Fibroblast of the aortic adventitia (primary cell): ENCODE measurements around the gene CCR9. TPM values are rescaled to one million over a fixed set of nuclear protein-coding genes. Genes with fewer than 3 reads are reported as not detected.

ENCODE experiments used
- DNase-seq: peaks from one replicate; pipeline ENCODE4 v3.0.0-alpha.2; 2010; ENCODE audit warnings: low read depth
- H3K4me3 ChIP-seq: 2 replicates; pipeline ENCODE4 v1.5.1; 2011; ENCODE audit warnings: low read depth, mild to moderate bottlenecking, control low read depth, low read length, moderate library complexity
- total RNA-seq: library from RNA; depleted of rRNA; stranded (reverse); fragments of >200 nt; gene quantifications from 2 replicates; pipeline ENCODE4 v1.2.3, GENCODE V29; 2012; ENCODE audit warnings: low replicate concordance
- TF ChIP-seq, protein P1 (sequence below): IDR thresholded peaks from 2 replicates; pipeline ENCODE4 v1.5.1; 2011; ENCODE audit warnings: mild to moderate bottlenecking, low read length, control low read depth, inconsistent platforms; ENCODE audit not compliant: insufficient read depth

Gene CCR9
- total RNA-seq, 1 donor: not detected

DNA sequence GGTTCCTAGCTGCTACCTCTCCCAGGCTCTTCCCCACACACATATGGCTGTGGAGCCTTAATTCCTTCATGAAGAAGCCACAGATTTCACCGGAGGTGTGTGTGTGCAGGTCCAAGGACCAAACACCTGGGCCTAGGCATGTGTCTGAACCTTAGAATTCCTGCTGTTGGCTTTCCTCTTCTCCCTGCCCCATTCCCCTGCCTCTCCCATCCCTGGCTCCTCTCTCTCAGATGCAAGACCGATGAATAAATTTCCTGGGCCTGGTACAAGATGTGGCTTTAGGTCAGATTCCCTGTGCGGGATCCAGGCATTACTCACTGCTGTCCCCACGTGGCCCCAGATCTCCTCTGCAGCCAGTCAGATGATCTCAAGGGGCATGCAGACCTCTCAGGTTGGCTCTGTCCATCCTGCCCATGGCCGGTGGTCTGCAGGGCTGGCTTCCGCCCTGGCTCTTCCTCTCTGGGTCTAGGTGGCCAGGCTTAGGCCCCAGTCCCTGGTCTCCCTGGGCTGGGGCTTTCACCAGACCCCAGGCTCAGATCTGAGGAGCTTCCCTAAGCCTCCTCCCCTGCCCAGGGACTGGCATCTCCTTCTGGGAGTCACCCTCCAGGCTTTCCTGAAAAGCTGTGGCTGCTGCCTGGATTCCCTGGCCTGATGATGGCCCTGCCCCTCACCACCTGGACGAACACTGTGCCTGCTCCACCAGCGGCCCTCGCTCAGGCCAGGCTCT lies 20.5 kb downstream of the CCR9 start:
- no peak overlapping the region for H3K4me3 ChIP-seq
- TF ChIP-seq, protein P1, sequence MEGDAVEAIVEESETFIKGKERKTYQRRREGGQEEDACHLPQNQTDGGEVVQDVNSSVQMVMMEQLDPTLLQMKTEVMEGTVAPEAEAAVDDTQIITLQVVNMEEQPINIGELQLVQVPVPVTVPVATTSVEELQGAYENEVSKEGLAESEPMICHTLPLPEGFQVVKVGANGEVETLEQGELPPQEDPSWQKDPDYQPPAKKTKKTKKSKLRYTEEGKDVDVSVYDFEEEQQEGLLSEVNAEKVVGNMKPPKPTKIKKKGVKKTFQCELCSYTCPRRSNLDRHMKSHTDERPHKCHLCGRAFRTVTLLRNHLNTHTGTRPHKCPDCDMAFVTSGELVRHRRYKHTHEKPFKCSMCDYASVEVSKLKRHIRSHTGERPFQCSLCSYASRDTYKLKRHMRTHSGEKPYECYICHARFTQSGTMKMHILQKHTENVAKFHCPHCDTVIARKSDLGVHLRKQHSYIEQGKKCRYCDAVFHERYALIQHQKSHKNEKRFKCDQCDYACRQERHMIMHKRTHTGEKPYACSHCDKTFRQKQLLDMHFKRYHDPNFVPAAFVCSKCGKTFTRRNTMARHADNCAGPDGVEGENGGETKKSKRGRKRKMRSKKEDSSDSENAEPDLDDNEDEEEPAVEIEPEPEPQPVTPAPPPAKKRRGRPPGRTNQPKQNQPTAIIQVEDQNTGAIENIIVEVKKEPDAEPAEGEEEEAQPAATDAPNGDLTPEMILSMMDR: peak; percentile 71
- peak; percentile 77 for DNase-seq

DNA sequence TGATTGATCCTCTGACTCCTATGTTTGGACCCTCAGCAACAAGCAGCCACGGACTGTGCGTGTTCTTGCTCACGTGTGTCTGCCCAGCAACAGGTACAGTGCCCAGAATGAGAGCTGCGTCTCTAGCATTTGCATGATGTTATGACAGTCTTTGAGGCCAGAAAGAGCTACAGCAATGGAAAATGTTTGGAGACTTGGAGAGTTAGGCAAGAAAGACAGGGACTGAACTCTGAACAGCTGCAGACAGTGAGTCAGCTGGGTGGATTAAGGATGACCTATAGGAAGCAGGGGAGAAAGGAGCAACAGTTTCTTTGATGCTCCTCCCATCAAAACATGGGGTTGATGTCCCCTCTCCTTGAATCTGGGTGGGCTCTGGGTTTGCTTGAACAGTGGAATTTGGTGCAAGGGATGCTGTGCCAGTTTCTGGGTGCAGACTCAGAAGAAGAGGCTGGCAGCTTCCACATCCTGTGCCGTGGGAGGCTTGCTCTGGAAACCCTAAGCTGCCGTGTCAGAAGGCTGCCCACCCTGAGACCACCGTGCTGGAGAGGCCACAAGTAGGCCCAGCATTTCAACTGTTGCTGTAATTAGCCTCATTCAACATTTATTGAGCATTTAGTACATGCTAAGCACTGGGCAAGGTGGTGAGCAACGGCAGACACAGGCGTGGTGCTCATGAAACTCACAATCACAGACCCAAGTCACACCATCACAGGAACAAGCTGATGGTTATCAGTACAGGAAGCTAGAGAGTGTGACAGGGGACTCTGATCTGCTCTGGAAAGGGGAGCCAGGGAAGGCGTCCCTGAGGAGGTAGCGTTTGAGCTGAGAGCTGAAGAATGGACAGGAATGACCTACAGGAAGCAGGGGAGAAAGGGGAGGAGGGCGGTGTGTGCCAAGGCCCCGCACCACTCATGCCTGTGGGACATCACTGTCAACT lies 21.7 kb downstream of the CCR9 start:
- H3K4me3 ChIP-seq: no peak overlapping the region
- TF ChIP-seq, protein P1: no peak
- DNase-seq: peak; percentile 51

DNA sequence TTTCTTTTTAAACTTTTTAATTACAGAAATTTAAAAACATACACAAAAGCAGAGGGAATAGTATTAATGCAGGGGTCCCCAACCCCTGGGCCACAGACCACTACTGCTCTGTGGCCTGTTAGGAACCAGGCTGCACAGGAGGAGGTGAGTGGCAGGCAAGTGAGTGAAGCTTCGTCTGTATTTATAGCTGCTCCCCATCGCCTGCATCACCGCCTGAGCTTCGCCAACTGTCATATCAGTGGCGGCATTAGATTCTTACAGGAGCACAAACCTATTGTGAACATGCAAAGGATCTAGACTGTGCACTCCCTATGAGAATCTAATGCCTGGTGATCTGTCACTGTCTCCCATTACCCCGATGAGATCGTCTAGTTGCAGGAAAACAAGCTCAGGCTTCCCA lies 22.4 kb downstream of the CCR9 start:
- DNase-seq: no peak
- TF ChIP-seq, protein P1: no peak

DNA sequence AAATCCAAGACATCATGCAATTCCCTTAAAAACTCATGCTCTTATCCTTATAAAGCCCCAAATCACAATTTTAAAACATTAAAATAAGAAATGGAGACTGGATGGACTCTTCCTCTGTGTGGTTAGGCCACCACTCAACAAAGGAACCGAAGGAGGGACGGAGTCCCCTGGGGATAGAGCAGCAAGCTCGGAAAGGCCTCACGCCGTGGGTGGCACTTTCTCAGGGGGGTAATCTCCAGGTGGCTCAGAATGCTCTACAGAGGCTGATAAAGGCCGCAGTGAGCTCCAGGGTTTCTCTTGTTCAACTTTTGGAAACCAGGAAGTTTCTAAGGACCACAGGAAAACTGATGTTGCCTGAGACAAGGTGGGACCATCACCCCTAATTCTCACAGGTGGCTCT lies 23.2 kb downstream of the CCR9 start:
- TF ChIP-seq, protein P1: no peak
- H3K4me3 ChIP-seq: no peak overlapping the region
- DNase-seq: no peak

More for the DNA sequence above, 22.4 kb downstream of the CCR9 start:
- no peak overlapping the region for H3K4me3 ChIP-seq

DNA sequence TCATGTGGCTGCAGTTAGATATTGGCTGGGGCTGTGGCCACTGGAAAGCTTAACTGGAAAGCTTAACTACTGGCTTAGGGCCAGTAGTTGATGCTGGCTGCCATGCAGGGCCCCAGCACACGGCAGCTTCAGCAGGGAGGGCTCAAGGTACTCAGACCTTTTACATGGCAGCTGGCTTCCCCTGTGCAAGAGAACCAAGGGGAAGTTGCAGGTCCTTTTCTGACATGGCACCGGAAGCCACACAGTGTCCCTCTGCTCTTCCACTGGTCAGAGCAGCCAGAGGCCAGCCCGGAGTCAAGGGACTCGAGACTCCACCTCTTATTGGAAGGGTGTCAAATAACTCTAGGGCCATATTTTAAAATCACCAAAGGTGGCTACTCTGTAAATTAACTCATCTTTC lies 24.5 kb downstream of the CCR9 start:
- no peak overlapping the region for H3K4me3 ChIP-seq
- no peak for DNase-seq
- TF ChIP-seq, protein P1: no peak

DNA sequence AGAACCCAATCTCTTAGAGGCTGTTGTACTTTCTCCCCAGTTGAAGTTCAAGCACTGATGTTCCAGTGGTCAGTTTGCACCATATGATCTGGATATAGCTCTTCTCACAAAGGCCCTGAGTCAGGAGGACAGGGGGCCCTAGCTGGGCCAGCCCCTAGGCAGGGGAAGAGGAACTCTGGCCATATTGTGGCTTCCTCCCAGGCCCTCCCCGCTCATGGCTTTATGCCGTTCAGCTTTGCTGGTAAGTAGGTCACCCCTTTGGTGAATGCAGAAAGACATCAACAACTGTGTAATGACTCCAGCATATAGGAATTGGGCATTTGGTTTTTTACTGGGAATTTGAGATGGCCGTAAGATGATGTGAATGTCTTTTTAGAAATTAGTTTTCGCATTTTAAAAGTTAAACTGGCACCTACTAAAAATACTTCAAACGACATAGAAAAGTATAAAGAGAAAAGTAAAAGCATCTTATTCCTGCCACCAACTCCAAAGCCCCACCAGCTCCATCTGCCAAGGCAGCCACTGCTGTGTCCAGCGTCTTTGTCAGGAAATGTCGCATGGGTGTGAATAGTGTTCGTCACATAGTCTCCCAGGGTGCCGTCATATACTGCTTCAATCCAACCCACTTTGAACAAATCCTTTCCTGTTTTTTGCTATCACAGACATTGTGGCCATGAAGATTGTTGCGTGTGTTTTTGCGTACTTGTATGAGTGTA lies 25.3 kb downstream of the CCR9 start:
- TF ChIP-seq, protein P1: no peak
- no peak for DNase-seq
- no peak overlapping the region for H3K4me3 ChIP-seq
